Panc1 (cell line): ENCODE measurements around the gene CCDC187. TPM values are rescaled to one million over a fixed set of nuclear protein-coding genes. Genes with fewer than 3 reads are reported as not detected.

Source experiments
- ATAC-seq: fragments of 200-7000 bp; cut with Tn5 transposase; 2 replicates; pipeline ENCODE4 v1.9.1; 2020; ENCODE audit warnings: mild to moderate bottlenecking, moderate library complexity
- BruUV-seq: library from RNA; stranded (reverse); fragments of 400-500 nt; replicated peaks from 2 replicates; lab custom pipeline; 2021; lab: Mats Ljungman, UMichigan
- CTCF ChIA-PET: fragments of 300-600 bp; sonication (Branson Sonifier 250); formaldehyde crosslinking; loops from one replicate; lab custom pipeline; 2022; ENCODE audit warnings: antibody characterized with exemption; lab: Charles Lee
- POLR2A ChIA-PET: fragments of 300-600 bp; sonication (Branson Sonifier 250); formaldehyde crosslinking; loops from one replicate; lab custom pipeline; 2022; ENCODE audit warnings: antibody characterized with exemption; lab: Charles Lee
- DNase-seq: peaks from one replicate; pipeline ENCODE4 v3.0.0-alpha.2; 2010; ENCODE audit warnings: low read depth, low spot score
- H3K27ac ChIP-seq: 2 replicates; pipeline ENCODE4 v1.5.1; 2011; ENCODE audit warnings: mild to moderate bottlenecking, low read length, inconsistent platforms
- H3K27me3 ChIP-seq: fragments of 200-500 bp; sonication (Bioruptor generic); 2 replicates; pipeline ENCODE4 v1.6.0; 2014; ENCODE audit warnings: low read length, inconsistent platforms; ENCODE audit not compliant: control insufficient read depth, insufficient read depth
- H3K36me3 ChIP-seq: fragments of 200-500 bp; sonication (Bioruptor generic); 2 replicates; pipeline ENCODE4 v1.5.1; 2014; ENCODE audit warnings: inconsistent platforms, mild to moderate bottlenecking, low read length, moderate library complexity; ENCODE audit not compliant: control insufficient read depth, insufficient read depth
- H3K4me1 ChIP-seq: 2 replicates; pipeline ENCODE4 v1.5.1; 2011; ENCODE audit warnings: inconsistent platforms, mild to moderate bottlenecking, low read length, moderate library complexity; ENCODE audit not compliant: control insufficient read depth, insufficient read depth
- H3K4me3 ChIP-seq, 2 experiments: 2 replicates each; pipeline ENCODE4 v1.5.1; 2011 to 2012; ENCODE audit warnings: low read depth in 2 of 2, low read length in 2 of 2, mild to moderate bottlenecking in 2 of 2, inconsistent platforms in 1 of 2, moderate library complexity in 1 of 2
- H3K9me3 ChIP-seq: fragments of 200-500 bp; sonication (Bioruptor generic); 2 replicates; pipeline ENCODE4 v1.5.1; 2014; ENCODE audit warnings: low read depth, mild to moderate bottlenecking, inconsistent platforms, low read length, moderate library complexity; ENCODE audit not compliant: control insufficient read depth, insufficient read depth
- CTCF ChIP-seq: fragments of 450-650 bp; IDR thresholded peaks from 2 replicates; pipeline ENCODE4 v1.5.1; 2017; ENCODE audit warnings: mild to moderate bottlenecking
- POLR2AphosphoS5 ChIP-seq: IDR thresholded peaks from 2 replicates; pipeline ENCODE4 v1.6.1; 2012; ENCODE audit warnings: mild to moderate bottlenecking, low read depth, low read length, moderate library complexity
- REST ChIP-seq, 2 experiments: IDR thresholded peaks; 2 replicates each; pipeline ENCODE4 v1.6.1; 2011 to 2012; ENCODE audit warnings: low read depth in 2 of 2, control low read depth in 1 of 2, low read length in 1 of 2, mild to moderate bottlenecking in 1 of 2, moderate library complexity in 1 of 2; ENCODE audit not compliant: insufficient read depth in 1 of 2
- SIN3A ChIP-seq: IDR thresholded peaks from 2 replicates; pipeline ENCODE4 v1.6.1; 2012; ENCODE audit warnings: low read depth, mild to moderate bottlenecking, low read length, moderate library complexity, borderline replicate concordance; ENCODE audit not compliant: insufficient read depth
- TCF7L2 ChIP-seq: IDR thresholded peaks from 2 replicates; pipeline ENCODE4 v1.6.1; 2011; ENCODE audit warnings: mild to moderate bottlenecking, low read depth, low read length, inconsistent platforms
- in situ Hi-C: cut with HindIII; loops from 2 replicates; pipeline ENCODE4 v1.10.0; 2016; ENCODE audit warnings: low sequenced_read_pairs, low pct_unique_long_range_greater_than_20kb
- intact Hi-C: fragments of 100-400 bp; cut with micrococcal nuclease; formaldehyde crosslinking; loops from one replicate; pipeline ENCODE4 v1.10.0; 2022; ENCODE audit not compliant: unreplicated experiment
- total RNA-seq: library from RNA; stranded (reverse); gene quantifications from one replicate; pipeline ENCODE4 v1.2.1, GENCODE V29; 2021; ENCODE audit not compliant: unreplicated experiment

The CCDC187 gene
- total RNA-seq, 1 experiment from 2014 or later: not detected

- Histone ChIP-seq H3K4me3 (no peak overlapping the region), H3K36me3 (no peaks in the 10 kb centered on the region), H3K4me1 (no peaks in the 10 kb centered on the region), H3K9me3 (no peaks in the 10 kb centered on the region), H3K27ac (no peak overlapping the region), H3K27me3 (no peaks in the 10 kb centered on the region)
- BruUV-seq: no TSS peak
- POLR2A ChIA-PET: no interaction called here
- TF ChIP-seq CTCF (no peak), POLR2AphosphoS5 (no peak), REST (IDR thresholded peaks at IDR 0.05; ENCODE audit: insufficient read depth in 1 of 2, low read depth in 2 of 2, low read length in 1 of 2) (no peak), SIN3A (no peak), TCF7L2 (no peak)
- CTCF ChIA-PET: no interaction called here
- in situ Hi-C loops (no loop called here), intact Hi-C loops (no loop called here)
- ATAC-seq (no peak), DNase-seq (no peak)
Measured at GRCh38 chr9:136253246-136254130, 50.4 kb downstream of the CCDC187 start.

- CTCF ChIA-PET: no interaction called here
- H3K27me3 ChIP-seq: no peaks in the 10 kb centered on the region
- intact Hi-C loops: no loop called here
Measured at GRCh38 chr9:136252846-136253245, 51.0 kb downstream of the CCDC187 start.

More at GRCh38 chr9:136252846-136253245, 51.0 kb downstream of the CCDC187 start:
- TF ChIP-seq REST (IDR thresholded peaks at IDR 0.05; ENCODE audit: insufficient read depth in 1 of 2, low read depth in 2 of 2, low read length in 1 of 2) (no peak), SIN3A (no peak), CTCF (no peak), POLR2AphosphoS5 (no peak), TCF7L2 (no peak)
- no peak overlapping the region for H3K27ac ChIP-seq
- POLR2A ChIA-PET: no interaction called here
- ATAC-seq: no peak
- no TSS peak for BruUV-seq
- no peaks in the 10 kb centered on the region for H3K9me3 ChIP-seq
- H3K36me3 ChIP-seq: no peaks in the 10 kb centered on the region
- DNase-seq: no peak
- in situ Hi-C loops: no loop called here
- no peak overlapping the region for H3K4me3 ChIP-seq
- H3K4me1 ChIP-seq: no peaks in the 10 kb centered on the region
